ENCODE measurements around the gene AKR1C4. TPM values are rescaled to one million over a fixed set of nuclear protein-coding genes. Genes with fewer than 3 reads are reported as not detected.

Gene AKR1C4
- total RNA-seq, 1 experiment from 2014 or later, result not detected

DNA sequence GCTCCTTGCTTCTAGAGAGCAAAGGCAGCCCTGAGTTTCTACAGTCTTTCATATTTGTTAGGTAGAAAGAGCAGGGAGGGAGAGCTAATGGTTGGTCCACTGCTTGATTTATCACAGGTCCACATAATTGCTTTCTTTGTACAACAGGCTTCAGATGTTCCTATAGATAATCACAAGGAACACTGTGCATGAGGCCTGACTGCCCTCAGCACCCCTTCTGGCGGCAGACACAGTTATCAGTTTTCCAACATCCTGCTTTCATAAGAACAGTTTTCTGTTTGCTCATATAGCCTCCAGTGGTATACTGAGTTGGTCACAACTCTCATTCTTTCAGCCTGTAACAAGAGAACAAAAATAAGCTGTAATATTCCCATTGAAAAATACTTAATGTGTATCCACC, 69.7 kb downstream of the AKR1C4 start:
- no peak for DNase-seq (ENCODE audit: low read depth)

DNA sequence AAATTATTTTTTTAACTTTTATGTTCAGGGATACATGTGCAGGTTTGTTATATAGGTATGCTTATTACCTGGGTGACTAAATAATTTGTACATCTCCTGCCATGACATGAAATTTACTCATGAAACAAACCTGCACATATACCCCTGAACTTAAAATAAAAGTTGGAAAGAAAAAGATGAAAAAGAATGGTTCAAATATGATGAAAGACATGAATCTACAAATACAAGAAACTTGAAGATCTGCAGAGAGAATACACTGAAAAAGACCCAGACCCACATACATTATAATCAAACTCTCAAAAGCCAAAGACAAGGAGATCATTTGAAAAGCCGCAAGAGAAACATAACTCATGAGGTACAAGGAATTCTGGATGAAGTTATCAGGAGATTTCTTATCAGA, 70.2 kb downstream of the AKR1C4 start:
- DNase-seq (ENCODE audit: low read depth), result no peak

DNA sequence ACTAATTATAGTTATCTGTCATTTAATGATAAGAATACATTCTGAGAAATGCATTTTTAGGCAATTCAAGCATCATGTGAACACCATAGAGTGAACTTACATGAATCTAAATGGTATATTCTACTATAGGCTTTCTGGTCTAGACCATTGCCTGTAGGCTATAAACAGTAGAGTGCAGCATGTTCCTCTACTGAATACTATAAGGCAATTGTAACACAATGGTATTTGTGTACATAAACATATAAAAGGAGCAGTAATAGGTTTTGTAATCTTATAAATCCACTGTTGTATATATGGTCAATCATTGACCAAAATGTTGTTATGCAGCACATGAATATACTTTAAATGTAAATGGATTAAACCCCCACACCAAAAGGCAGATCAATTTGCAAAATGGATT, 71.6 kb downstream of the AKR1C4 start:
- no peak for DNase-seq (ENCODE audit: low read depth)

Other genes starting within 250 kb of the AKR1C4 start
- 42.6 and 56.1 TPM in 2 replicates for gene AKR1C1, start 233.4 kb upstream of the AKR1C4 start, total RNA-seq (2014; rRNA removed)
- gene AKR1C2, start 193.0 kb upstream of the AKR1C4 start, total RNA-seq (2014; rRNA removed), result 10.0 and 10.3 TPM in 2 replicates
- 25.7 and 33.5 TPM in 2 replicates for gene AKR1C3, start 102.4 kb upstream of the AKR1C4 start, total RNA-seq (2014; rRNA removed)
- gene AKR1C8, start 11.7 kb upstream of the AKR1C4 start, total RNA-seq (2014; rRNA removed), result not detected in 2 replicates
- gene UCN3, start 168.1 kb downstream of the AKR1C4 start, total RNA-seq (2014; rRNA removed), result not detected in 2 replicates
- not detected in 2 replicates for gene TUBAL3, start 208.0 kb downstream of the AKR1C4 start, total RNA-seq (2014; rRNA removed)
- 43.2 and 56.2 TPM in 2 replicates for gene NET1, start 215.7 kb downstream of the AKR1C4 start, total RNA-seq (2014; rRNA removed)